Suprapubic skin (tissue), 4 donors: Measurements from ENCODE around the gene SORCS2. TPM values are rescaled to one million over a fixed set of nuclear protein-coding genes. Genes with fewer than 3 reads are reported as not detected.

Experiments used
- DNase-seq, 2 donors: peaks; one replicate each; pipeline ENCODE4 v3.0.0-alpha.2; 2019; ENCODE audit warnings: low spot score in 2 of 2
- H3K27ac ChIP-seq: fragments of 200-600 bp; sonication (generic); one replicate; pipeline ENCODE4 v1.5.1; 2019
- H3K27me3 ChIP-seq: fragments of 200-600 bp; sonication (generic); one replicate; pipeline ENCODE4 v1.5.1; 2019
- H3K36me3 ChIP-seq: fragments of 200-600 bp; sonication (generic); one replicate; pipeline ENCODE4 v1.5.1; 2019
- H3K4me1 ChIP-seq: fragments of 200-600 bp; sonication (generic); one replicate; pipeline ENCODE4 v1.5.1; 2019
- H3K4me3 ChIP-seq: fragments of 200-600 bp; sonication (generic); one replicate; pipeline ENCODE4 v1.5.1; 2019; ENCODE audit warnings: mild to moderate bottlenecking
- H3K9me3 ChIP-seq: fragments of 200-600 bp; sonication (generic); one replicate; pipeline ENCODE4 v1.5.1; 2019
- CTCF ChIP-seq, 2 donors: fragments of 200-600 bp in 1 of 2; fragments of 450-650 bp in 1 of 2; sonication (generic) in 1 of 2; IDR thresholded peaks; one replicate each; pipeline ENCODE4 v1.5.1; 2016 to 2019; ENCODE audit warnings: antibody characterized with exemption in 2 of 2, mild to moderate bottlenecking in 1 of 2, moderate library complexity in 1 of 2
- EP300 ChIP-seq: sonication (generic); formaldehyde crosslinking; IDR thresholded peaks from one replicate; pipeline ENCODE4 v1.6.1; 2017; ENCODE audit warnings: antibody characterized with exemption
- POLR2A ChIP-seq, 2 donors: fragments of 450-650 bp; IDR thresholded peaks; one replicate each; pipeline ENCODE4 v1.6.1; 2017; ENCODE audit warnings: antibody characterized with exemption in 2 of 2, mild to moderate bottlenecking in 2 of 2, moderate library complexity in 2 of 2
- POLR2AphosphoS5 ChIP-seq, 3 donors: sonication (generic); formaldehyde crosslinking; IDR thresholded peaks; one replicate each; pipeline ENCODE4 v1.6.1; 2017; ENCODE audit warnings: antibody characterized with exemption in 3 of 3
- WGBS: methylation state at CpG from one replicate; pipeline ENCODE4 v1.1.5; 2018; 5-methylcytosine and 5-hydroxymethylcytosine counted together
- total RNA-seq, 4 donors: library from RNA; depleted of rRNA; stranded (reverse); fragments of >200 nt; gene quantifications; one replicate each; pipeline ENCODE4 v1.1.0, GENCODE V29; 2016

The SORCS2 gene
- total RNA-seq, 4 donors from 2014 or later, result 0.94 to 4.6 (median 1.3) TPM

DNA sequence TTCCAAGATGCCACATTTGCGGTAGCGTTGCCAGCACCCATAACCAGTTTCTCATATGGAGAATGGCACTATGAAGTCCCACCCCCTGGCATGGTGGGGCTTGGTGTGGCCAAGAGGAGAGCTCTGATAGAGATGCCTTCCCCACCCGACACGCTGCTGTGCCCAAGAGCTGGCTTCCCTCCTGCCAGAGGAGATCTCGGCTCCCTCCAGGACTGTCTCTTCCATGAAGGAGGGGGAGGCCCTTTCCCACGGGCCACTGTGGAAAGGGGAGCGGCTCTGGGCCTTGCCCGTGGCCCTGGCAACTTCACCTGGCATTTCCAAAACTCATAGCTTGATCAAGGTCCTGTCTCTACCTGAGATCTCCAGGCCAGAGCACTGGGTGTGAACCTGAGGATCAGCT, 459.7 kb downstream of the SORCS2 start:
- DNase-seq, result no peak
- WGBS, result no CpG with 5 or more reads among the region's 8 CpGs
- TF ChIP-seq CTCF (IDR thresholded peaks at IDR 0.05), result no peak
- TF ChIP-seq POLR2AphosphoS5 (IDR thresholded peaks at IDR 0.05), result no peak
- TF ChIP-seq POLR2A (IDR thresholded peaks at IDR 0.05), result no peak
- no peak for TF ChIP-seq EP300
- H3K27me3 ChIP-seq, result no peaks in the 10 kb centered on the region
- peaks cover 26% of the 10 kb centered on the region for H3K4me1 ChIP-seq
- no peaks in the 10 kb centered on the region for H3K36me3 ChIP-seq
- no peak overlapping the region for H3K27ac ChIP-seq
- no peaks in the 10 kb centered on the region for H3K9me3 ChIP-seq
- no peak overlapping the region for H3K4me3 ChIP-seq

- DNase-seq, result no peak
- Histone ChIP-seq H3K27ac (no peak overlapping the region), H3K4me1 (peaks cover 26% of the 10 kb centered on the region), H3K27me3 (no peaks in the 10 kb centered on the region), H3K4me3 (no peak overlapping the region), H3K9me3 (no peaks in the 10 kb centered on the region), H3K36me3 (no peaks in the 10 kb centered on the region)
- WGBS, result 85% methylated on average over 5 of the region's 8 CpGs
- TF ChIP-seq EP300 (no peak), CTCF (IDR thresholded peaks at IDR 0.05) (no peak)
These were observed 460.1 kb downstream of the SORCS2 start for GRCh38 chr4:7652451-7652881.

DNA sequence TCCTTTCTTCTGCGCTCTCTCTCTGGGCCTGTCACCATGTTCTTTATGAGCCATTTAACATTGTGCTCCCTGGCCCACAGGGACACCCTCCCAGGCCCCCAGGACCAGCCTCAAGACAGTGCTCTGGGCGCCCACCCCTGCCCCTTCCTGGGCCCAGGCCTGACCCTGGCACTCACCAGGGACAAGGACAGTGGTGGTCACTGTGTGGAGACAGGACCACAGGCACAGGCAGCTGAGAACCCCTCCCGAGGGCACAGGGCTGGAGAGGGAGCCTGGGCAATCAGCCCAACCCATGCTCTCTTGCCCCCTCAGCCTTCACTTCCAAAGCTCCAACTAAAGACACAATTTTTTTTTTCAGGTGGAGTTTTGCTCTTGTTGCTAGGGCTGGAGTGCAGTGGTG, 460.6 kb downstream of the SORCS2 start:
- no peak for DNase-seq
- H3K4me1 ChIP-seq, result peaks cover 26% of the 10 kb centered on the region

DNA sequence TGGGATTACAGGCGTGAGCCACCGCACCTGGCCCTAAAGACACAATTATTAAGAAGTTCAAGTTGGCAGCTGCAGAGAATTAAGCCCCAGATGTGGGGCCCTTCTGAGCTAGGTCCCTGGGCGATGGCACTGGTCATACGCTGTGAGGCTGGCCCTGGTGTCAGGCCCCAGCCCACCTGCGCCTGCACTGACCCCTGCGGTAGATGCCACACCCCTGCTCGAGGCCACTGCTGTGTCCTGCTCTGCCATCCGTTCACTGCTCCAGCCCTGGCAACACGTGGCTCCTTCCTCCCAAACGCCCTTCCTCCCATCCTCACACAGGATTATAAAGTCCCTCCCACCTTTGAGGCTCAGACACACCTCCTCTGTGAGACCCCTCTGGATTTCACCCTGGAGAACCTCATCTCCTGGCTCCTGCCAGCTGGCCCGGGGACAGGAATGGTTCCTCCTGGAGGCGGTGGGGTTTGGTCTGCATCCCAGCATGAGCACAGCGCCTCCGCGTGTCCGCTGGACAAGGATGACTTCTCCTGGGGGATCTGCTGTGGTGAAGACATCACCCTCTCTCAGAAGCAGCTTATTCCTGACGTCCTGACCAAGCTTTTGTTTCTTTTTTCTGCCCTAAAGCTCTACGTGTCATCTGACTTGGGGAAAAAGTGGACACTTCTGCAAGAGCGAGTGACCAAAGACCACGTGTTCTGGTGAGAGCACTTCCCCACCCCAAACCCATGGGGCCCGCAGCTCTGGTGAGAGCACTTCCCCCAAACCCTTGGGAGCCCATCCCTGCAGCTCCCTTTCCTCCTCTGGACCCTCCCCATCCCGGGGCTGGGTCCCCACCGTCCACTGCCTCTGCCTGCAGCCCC, 461.4 kb downstream of the SORCS2 start:
- no peak for DNase-seq
- no peak overlapping the region for H3K27ac ChIP-seq
- no peaks in the 10 kb centered on the region for H3K9me3 ChIP-seq
- no peaks in the 10 kb centered on the region for H3K36me3 ChIP-seq
- H3K4me1 ChIP-seq, result peaks cover 23% of the 10 kb centered on the region
- no peak overlapping the region for H3K4me3 ChIP-seq
- 80% methylated on average over 23 of the region's 23 CpGs for whole genome bisulfite sequencing
- no peak for TF ChIP-seq POLR2A (IDR thresholded peaks at IDR 0.05)
- no peak for TF ChIP-seq POLR2AphosphoS5 (IDR thresholded peaks at IDR 0.05)
- TF ChIP-seq EP300, result no peak
- no peak for TF ChIP-seq CTCF (IDR thresholded peaks at IDR 0.05)
- no peaks in the 10 kb centered on the region for H3K27me3 ChIP-seq

More for the DNA sequence above, 460.6 kb downstream of the SORCS2 start:
- H3K9me3 ChIP-seq, result no peaks in the 10 kb centered on the region
- WGBS, result 90% methylated on average over 3 of the region's 3 CpGs
- no peaks in the 10 kb centered on the region for H3K36me3 ChIP-seq
- H3K4me3 ChIP-seq, result no peak overlapping the region
- no peak for TF ChIP-seq POLR2A (IDR thresholded peaks at IDR 0.05)
- no peak for TF ChIP-seq POLR2AphosphoS5 (IDR thresholded peaks at IDR 0.05)
- no peak for TF ChIP-seq CTCF (IDR thresholded peaks at IDR 0.05)
- no peak for TF ChIP-seq EP300
- H3K27ac ChIP-seq, result no peak overlapping the region
- no peaks in the 10 kb centered on the region for H3K27me3 ChIP-seq

DNA sequence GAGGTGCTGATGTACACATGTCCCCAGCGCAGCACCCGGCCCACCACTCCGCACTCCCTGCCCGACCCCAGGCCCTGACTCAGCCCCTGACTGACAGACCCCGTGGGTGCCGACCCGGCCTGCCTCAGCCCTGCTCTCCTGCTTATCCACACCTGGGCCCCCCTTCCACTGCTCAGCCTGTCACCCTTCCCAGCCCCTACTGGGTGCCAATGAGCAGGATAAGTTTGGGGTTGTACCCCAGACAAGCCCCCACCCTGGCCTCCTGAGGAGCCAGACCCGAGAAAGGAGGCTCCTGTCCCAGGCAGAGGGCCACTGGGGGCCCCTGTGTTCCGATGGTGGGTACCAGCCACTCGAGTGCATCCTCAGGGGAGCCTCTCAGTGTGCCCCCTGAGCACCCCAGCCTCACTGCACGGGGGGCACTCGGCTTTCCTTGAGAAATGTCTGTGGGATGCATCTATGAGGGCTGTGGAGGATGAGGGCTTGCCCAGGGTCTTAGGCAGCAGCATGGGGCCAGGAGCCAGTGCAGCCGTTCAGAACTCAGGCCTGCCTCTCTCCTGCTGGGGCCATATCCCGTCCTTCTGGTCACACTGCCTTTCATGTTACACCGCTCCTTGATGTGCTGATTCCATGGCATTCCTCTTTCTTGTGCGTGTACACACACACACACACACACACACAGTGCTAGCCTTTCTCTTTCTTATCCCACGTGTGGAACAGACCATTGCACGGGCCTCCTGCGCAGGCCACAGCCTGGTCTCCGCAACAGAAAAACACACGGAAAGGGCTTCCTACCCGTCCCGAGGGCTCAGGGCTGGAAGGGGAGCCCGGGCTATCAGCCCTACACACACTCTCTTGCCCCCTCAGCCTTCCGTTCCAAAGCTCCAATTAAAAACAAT, 462.5 kb downstream of the SORCS2 start:
- H3K4me3 ChIP-seq, result no peak overlapping the region
- TF ChIP-seq POLR2A (IDR thresholded peaks at IDR 0.05) (no peak), POLR2AphosphoS5 (IDR thresholded peaks at IDR 0.05) (no peak), EP300 (no peak)
- peaks cover 21% of the 10 kb centered on the region for H3K4me1 ChIP-seq
- no peaks in the 10 kb centered on the region for H3K27me3 ChIP-seq
- 78% methylated on average over 20 of the region's 25 CpGs for WGBS
- H3K27ac ChIP-seq, result no peak overlapping the region
- DNase-seq, result no peak
- H3K9me3 ChIP-seq, result no peaks in the 10 kb centered on the region
- no peaks in the 10 kb centered on the region for H3K36me3 ChIP-seq
